ENCODE measurements around the gene WNT1.

DNA sequence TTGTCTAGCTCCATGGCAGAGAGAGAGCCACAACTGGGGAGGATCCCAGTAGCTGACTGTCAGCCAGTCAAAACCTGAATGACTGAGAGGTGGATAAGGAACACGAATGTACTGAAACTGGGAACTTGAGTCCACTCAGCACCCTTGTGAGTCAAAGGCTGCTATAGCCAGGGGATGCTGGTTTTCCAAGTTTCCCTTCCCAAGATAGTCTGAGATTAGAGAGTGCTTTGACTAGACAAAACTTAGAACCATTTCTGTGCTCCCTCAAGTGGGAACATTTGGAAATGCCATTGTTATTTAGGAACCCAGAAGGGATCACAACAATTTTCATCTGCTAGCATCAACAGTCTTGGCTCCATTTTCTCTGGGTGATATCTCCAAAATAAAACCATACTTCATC lies 36.4 kb downstream of the WNT1 start:
- TF ChIP-seq TAF1 (IDR thresholded peaks at IDR 0.05; ENCODE audit: low read depth) = no peak
- TF ChIP-seq, protein P1, sequence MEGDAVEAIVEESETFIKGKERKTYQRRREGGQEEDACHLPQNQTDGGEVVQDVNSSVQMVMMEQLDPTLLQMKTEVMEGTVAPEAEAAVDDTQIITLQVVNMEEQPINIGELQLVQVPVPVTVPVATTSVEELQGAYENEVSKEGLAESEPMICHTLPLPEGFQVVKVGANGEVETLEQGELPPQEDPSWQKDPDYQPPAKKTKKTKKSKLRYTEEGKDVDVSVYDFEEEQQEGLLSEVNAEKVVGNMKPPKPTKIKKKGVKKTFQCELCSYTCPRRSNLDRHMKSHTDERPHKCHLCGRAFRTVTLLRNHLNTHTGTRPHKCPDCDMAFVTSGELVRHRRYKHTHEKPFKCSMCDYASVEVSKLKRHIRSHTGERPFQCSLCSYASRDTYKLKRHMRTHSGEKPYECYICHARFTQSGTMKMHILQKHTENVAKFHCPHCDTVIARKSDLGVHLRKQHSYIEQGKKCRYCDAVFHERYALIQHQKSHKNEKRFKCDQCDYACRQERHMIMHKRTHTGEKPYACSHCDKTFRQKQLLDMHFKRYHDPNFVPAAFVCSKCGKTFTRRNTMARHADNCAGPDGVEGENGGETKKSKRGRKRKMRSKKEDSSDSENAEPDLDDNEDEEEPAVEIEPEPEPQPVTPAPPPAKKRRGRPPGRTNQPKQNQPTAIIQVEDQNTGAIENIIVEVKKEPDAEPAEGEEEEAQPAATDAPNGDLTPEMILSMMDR (IDR thresholded peaks at IDR 0.05; ENCODE audit: poor library complexity, severe bottlenecking) = no peak
- no peak for TF ChIP-seq POLR2AphosphoS5 (IDR thresholded peaks at IDR 0.05)
- no peak for TF ChIP-seq EP300 (conservative IDR thresholded peaks at IDR 0.05; ENCODE audit: poor library complexity, severe bottlenecking)
- TF ChIP-seq, protein P2, sequence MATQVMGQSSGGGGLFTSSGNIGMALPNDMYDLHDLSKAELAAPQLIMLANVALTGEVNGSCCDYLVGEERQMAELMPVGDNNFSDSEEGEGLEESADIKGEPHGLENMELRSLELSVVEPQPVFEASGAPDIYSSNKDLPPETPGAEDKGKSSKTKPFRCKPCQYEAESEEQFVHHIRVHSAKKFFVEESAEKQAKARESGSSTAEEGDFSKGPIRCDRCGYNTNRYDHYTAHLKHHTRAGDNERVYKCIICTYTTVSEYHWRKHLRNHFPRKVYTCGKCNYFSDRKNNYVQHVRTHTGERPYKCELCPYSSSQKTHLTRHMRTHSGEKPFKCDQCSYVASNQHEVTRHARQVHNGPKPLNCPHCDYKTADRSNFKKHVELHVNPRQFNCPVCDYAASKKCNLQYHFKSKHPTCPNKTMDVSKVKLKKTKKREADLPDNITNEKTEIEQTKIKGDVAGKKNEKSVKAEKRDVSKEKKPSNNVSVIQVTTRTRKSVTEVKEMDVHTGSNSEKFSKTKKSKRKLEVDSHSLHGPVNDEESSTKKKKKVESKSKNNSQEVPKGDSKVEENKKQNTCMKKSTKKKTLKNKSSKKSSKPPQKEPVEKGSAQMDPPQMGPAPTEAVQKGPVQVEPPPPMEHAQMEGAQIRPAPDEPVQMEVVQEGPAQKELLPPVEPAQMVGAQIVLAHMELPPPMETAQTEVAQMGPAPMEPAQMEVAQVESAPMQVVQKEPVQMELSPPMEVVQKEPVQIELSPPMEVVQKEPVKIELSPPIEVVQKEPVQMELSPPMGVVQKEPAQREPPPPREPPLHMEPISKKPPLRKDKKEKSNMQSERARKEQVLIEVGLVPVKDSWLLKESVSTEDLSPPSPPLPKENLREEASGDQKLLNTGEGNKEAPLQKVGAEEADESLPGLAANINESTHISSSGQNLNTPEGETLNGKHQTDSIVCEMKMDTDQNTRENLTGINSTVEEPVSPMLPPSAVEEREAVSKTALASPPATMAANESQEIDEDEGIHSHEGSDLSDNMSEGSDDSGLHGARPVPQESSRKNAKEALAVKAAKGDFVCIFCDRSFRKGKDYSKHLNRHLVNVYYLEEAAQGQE (IDR thresholded peaks at IDR 0.05; ENCODE audit: borderline replicate concordance) = no peak
- TF ChIP-seq EZH2 (IDR thresholded peaks at IDR 0.05; ENCODE audit: borderline replicate concordance, insufficient read depth, low read length, poor library complexity, severe bottlenecking) = no peak
